ENCODE results near the gene PDE4D.

DNA sequence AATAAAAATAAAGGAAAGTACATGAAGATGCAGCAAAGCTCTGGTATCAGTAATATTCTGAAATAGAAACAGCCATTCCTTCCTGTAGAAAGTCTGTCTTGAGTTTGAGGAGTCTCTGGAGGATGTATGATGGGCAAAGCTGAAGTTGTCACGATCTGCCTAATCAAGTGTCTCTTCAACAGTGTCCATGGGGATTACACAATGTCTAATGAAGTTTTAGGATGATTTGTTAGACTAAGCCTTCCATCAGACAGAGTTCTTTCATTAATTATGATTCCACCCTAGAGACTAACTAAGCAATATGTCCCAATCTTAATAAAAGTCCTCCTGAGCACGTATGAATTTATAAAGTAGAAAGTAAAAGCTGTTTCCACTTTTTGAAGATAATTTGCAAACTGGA, 26.9 kb downstream of the PDE4D start:
- no peak for TF ChIP-seq EZH2 (IDR thresholded peaks at IDR 0.05; ENCODE audit: low read length)
- TF ChIP-seq, protein P1, sequence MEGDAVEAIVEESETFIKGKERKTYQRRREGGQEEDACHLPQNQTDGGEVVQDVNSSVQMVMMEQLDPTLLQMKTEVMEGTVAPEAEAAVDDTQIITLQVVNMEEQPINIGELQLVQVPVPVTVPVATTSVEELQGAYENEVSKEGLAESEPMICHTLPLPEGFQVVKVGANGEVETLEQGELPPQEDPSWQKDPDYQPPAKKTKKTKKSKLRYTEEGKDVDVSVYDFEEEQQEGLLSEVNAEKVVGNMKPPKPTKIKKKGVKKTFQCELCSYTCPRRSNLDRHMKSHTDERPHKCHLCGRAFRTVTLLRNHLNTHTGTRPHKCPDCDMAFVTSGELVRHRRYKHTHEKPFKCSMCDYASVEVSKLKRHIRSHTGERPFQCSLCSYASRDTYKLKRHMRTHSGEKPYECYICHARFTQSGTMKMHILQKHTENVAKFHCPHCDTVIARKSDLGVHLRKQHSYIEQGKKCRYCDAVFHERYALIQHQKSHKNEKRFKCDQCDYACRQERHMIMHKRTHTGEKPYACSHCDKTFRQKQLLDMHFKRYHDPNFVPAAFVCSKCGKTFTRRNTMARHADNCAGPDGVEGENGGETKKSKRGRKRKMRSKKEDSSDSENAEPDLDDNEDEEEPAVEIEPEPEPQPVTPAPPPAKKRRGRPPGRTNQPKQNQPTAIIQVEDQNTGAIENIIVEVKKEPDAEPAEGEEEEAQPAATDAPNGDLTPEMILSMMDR (optimal IDR thresholded peaks at IDR 0.05 in 1 of 3, IDR thresholded peaks at IDR 0.05 in 1 of 3, conservative IDR thresholded peaks at IDR 0.05 in 1 of 3; ENCODE audit: extremely low read depth in 1 of 3, insufficient read depth in 2 of 3, low read length in 3 of 3) = no peak
